NCI-H345 treated with DMSO at 0.1 percent for 48 hours (cell line): Measurements from ENCODE around the gene SBDS.
"Not testable (repeated sequence)": the region's sequence is repeated elsewhere in the genome, so short reads cannot be mapped to it uniquely, and the experiment has no call there.

Source experiments
- DNase-seq: peaks from one replicate; lab custom pipeline; 2025; ENCODE audit not compliant: unreplicated experiment; lab: John Stamatoyannopoulos, UW

Gene SBDS

GRCh38 chr7:66995050-66995776 lies at the start of gene SBDS:
SBDS (minus strand) TSS chr7:66995586; CDS start chr7:66995417, 169 bp downstream.
- DNase-seq = peak; percentile 90

GRCh38 chr7:67043559-67043930 lies 48.2 kb upstream of the SBDS start:
- not testable (repeated sequence) for DNase-seq

DNA sequence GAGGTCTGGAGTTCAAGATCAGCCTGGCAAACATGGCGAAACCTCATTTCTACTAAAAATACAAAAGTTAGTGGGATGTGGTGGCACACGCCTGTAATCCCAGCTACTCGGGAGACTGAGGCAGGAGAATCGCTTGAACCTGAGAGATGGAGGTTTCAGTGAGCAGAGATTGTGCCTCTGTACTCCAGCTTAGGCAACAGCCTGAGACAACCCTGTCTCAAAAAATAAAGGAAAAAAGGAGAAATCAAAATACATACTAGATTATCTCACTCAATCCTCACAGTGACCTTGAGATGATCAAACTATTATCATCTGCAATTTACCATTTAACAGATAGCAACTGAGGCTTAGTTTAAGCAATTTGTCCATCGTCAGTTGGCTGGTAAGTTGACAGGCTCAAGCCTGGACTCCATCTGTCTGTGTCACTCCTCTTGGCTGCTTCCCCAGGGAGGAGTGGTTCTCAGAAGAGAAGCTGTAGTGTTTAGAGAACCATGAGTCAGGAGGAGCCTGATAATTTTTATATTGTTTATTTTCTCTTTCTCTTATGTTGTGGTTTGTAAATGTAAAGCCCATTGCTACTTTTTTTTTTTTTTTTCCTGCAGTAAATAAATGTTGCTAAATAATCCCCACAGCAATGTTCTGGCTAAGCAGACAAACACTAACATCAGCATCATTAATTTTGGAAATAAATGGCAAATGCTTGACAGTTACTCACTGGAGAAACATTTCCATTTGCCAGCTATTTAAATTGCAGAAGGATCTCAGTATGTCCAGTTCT lies 47.6 kb upstream of the SBDS start:
- not testable (repeated sequence) for DNase-seq

DNA sequence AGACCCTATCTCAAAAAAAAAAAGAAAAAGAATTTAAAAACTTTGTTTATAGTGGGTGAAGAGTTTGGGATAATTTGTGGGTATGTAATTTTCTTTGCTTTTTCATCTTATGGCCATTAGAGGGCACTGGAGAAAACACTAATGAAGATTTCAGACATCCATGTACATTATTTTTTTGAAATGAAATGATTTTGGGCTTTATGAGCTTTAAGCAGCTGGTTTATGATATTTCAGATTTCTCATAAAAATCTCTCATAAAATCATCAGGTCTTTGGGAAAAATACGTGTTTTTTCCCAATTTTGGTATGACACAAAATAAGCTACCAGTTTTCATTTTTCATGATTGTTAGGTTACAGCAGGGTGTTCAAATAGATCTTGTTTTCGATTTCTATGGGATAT lies 45.4 kb upstream of the SBDS start:
- not testable (repeated sequence) for DNase-seq

- DNase-seq = not testable (repeated sequence)
Observed at GRCh38 chr7:67036432-67037395, 41.3 kb upstream of the SBDS start.

DNA sequence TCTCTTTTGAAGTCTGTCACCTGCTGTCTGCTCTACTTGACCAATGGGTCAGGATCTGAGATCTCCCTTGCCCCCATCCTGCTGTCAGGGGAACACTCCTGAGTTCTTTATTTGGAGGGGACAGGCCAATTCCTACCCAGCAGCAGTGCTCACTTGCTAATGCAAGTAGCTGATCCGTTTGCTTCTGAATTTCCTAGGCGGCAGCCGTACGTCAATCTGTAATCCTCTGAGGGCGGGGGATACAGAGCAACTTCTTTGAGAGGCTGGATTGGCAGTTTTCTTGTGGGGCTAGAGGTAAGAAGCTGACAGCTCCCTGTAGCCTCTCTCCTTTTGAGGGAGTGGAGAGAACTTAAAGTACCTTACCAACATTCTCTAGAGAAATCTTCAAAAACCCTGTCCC lies 37.9 kb upstream of the SBDS start:
- no peak for DNase-seq

GRCh38 chr7:67031685-67032084 lies 36.3 kb upstream of the SBDS start:
- not testable (repeated sequence) for DNase-seq

- not testable (repeated sequence) for DNase-seq
Observed at GRCh38 chr7:67025459-67025858, 30.1 kb upstream of the SBDS start.

GRCh38 chr7:67022511-67022910 lies 27.1 kb upstream of the SBDS start:
- no peak for DNase-seq

- no peak for DNase-seq
Observed at GRCh38 chr7:67021260-67021659, 25.9 kb upstream of the SBDS start.

GRCh38 chr7:67019562-67020390 lies 24.4 kb upstream of the SBDS start:
- no peak for DNase-seq

GRCh38 chr7:67018940-67019339 lies 23.6 kb upstream of the SBDS start:
- no peak for DNase-seq

GRCh38 chr7:67017971-67018370 lies 22.6 kb upstream of the SBDS start:
- not testable (repeated sequence) for DNase-seq

DNA sequence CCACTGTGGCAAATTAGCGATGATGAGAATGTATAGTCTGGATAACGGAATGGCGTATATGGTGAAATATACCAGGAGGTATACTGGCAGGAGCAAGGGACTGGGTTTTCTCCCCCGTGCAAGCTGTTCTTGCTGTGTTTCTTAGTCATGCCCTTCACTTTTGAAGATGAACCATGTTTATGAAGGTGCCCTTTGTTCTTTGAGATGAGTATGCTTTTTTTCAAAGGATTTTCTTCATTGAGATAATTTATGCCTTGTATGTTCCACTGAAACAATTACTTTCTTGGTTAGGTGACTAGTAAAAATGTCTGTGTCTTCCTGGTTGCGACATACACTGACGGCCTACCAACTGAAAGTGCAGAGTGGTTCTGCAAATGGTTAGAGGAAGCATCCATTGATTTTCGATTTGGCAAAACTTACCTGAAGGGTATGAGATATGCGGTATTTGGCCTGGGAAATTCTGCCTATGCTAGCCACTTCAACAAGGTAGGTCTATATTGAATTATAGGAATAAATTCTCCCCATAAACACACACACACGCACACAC lies 18.8 kb upstream of the SBDS start:
- not testable (repeated sequence) for DNase-seq

DNA sequence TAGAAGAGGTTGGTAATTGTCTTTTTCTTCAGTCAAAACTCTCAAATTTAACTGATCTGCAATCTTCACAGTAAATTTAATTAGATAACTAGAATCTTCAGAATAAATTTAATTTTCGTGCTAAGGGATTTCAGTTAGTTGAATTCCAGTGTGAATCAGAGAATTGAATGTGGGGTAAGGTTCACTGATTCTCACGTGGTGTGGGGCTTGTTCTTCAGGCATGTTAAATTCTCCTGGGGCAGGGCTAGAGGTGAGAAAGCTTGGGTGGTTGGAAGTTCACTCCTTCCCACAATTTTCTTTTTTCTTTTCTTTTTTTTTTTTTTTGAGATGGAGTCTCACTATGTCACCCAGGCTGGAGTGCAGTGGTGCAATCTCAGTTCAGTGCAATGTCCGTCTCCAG lies 14.3 kb upstream of the SBDS start:
- not testable (repeated sequence) for DNase-seq

GRCh38 chr7:67008260-67008659 lies 12.9 kb upstream of the SBDS start:
- no peak for DNase-seq

GRCh38 chr7:67006965-67007364 lies 11.6 kb upstream of the SBDS start:
- no peak for DNase-seq

DNA sequence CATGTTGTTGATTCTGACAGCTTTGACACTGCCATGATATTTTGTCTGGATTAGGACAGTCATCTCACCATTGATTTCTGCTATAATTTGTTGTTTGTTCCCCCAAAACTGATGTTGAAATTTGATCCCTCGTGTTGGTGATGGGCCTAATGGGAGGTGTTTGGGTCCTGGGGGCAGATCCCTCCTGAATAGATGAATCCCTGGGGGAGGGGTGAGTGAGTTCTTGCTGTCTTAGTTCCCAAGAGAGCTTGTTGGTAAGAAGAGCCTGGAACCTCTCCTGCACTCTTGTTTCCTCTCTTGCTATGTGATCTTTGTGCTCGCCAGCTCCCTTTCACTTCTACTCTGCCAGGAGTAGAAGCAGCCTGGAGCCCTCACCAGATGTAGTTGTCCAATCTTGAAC lies 8.8 kb upstream of the SBDS start:
- DNase-seq = not testable (repeated sequence)

- not testable (repeated sequence) for DNase-seq
Observed at GRCh38 chr7:67000601-67001258, 5.3 kb upstream of the SBDS start.
